Endodermal cell (in vitro differentiated cells): ENCODE data around the gene ANKS1B. TPM values are rescaled to one million over a fixed set of nuclear protein-coding genes. Genes with fewer than 3 reads are reported as not detected.

Experiments
- DNase-seq: peaks from one replicate; pipeline ENCODE4 v3.0.0-alpha.2; 2017
- H3K27ac ChIP-seq: 2 replicates; pipeline ENCODE4 v1.5.1; 2013; ENCODE audit warnings: mild to moderate bottlenecking, low read depth, low read length, moderate library complexity
- H3K27me3 ChIP-seq: 2 replicates; pipeline ENCODE4 v1.6.1; 2013; ENCODE audit warnings: mild to moderate bottlenecking, low read length, moderate library complexity; ENCODE audit not compliant: insufficient read depth, control insufficient read depth, poor library complexity, severe bottlenecking
- H3K36me3 ChIP-seq: 2 replicates; pipeline ENCODE4 v1.7.0; 2013; ENCODE audit warnings: mild to moderate bottlenecking, low read length, moderate library complexity; ENCODE audit not compliant: control insufficient read depth, insufficient read depth
- H3K4me1 ChIP-seq: one replicate; pipeline ENCODE4 v1.7.0; 2013; ENCODE audit warnings: low read length; ENCODE audit not compliant: control insufficient read depth, insufficient read depth
- H3K4me3 ChIP-seq: 2 replicates; pipeline ENCODE4 v1.5.1; 2013; ENCODE audit warnings: mild to moderate bottlenecking, low read length, moderate library complexity
- H3K9ac ChIP-seq: 2 replicates; pipeline ENCODE4 v1.6.1; 2013; ENCODE audit warnings: mild to moderate bottlenecking, low read length, moderate library complexity; ENCODE audit not compliant: poor library complexity, severe bottlenecking; ENCODE audit errors: extremely low read depth
- H3K9me3 ChIP-seq: 2 replicates; pipeline ENCODE4 v1.6.1; 2013; ENCODE audit warnings: mild to moderate bottlenecking, low read length, moderate library complexity; ENCODE audit not compliant: control insufficient read depth
- H3K27ac Mint-ChIP-seq: 2 replicates; pipeline ENCODE4 v1.8.0; 2020; ENCODE audit warnings: mixed read lengths
- H3K27me3 Mint-ChIP-seq: 2 replicates; pipeline ENCODE4 v1.8.0; 2021; ENCODE audit warnings: mild to moderate bottlenecking, mixed read lengths; ENCODE audit not compliant: insufficient read depth
- H3K36me3 Mint-ChIP-seq: 2 replicates; pipeline ENCODE4 v1.8.0; 2020; ENCODE audit warnings: low read depth, mixed read lengths
- H3K4me1 Mint-ChIP-seq: 2 replicates; pipeline ENCODE4 v1.8.0; 2020; ENCODE audit warnings: mixed read lengths
- H3K4me3 Mint-ChIP-seq: 2 replicates; pipeline ENCODE4 v1.8.0; 2020; ENCODE audit warnings: mild to moderate bottlenecking, moderate library complexity, mixed read lengths
- H3K9me3 Mint-ChIP-seq: 2 replicates; pipeline ENCODE4 v1.8.0; 2020; ENCODE audit warnings: mild to moderate bottlenecking, mixed read lengths
- CTCF ChIP-seq: fragments of 200-600 bp; sonication (generic); conservative IDR thresholded peaks from 2 replicates; pipeline ENCODE4 v1.5.0; 2021; ENCODE audit warnings: antibody characterized with exemption, mild to moderate bottlenecking
- WGBS, 2 experiments: methylation state at CpG; one replicate each; pipeline versions ENCODE4 v1.1.5 to v1.1.7; 2013; ENCODE audit warnings: missing lambda C conversion rate in 2 of 2, mixed read lengths in 1 of 2; ENCODE audit not compliant: insufficient coverage in 1 of 2, insufficient read length in 1 of 2; 5-methylcytosine and 5-hydroxymethylcytosine counted together
- total RNA-seq, 2 donors: library from RNA; stranded (reverse); fragmentation: NEBNext Ultra II Directional in 1 of 2; extraction: Animal tissue kit (Norgen Biotek cat#: 25700) in 1 of 2; gene quantifications; 2 replicates in 1 of 2; 3 replicates in 1 of 2; pipeline ENCODE4 v1.2.1, GENCODE V29; 2021

Gene ANKS1B
- total RNA-seq, 2 donors from 2014 or later: 28.5 to 65.8 TPM

GRCh38 chr12:99302874-99303273 is 681.9 kb downstream of the ANKS1B start:
- no peak overlapping the region for H3K27ac ChIP-seq
- no peaks in the 10 kb centered on the region for H3K36me3 ChIP-seq
- no peaks in the 10 kb centered on the region for H3K27me3 ChIP-seq
- no peaks in the 10 kb centered on the region for H3K9me3 ChIP-seq
- no peak overlapping the region for H3K4me3 ChIP-seq
- no peak for DNase-seq
- no peak overlapping the region for H3K9ac ChIP-seq
- H3K4me1 Mint-ChIP-seq: no peaks in the 10 kb centered on the region
- H3K27me3 Mint-ChIP-seq: no peaks in the 10 kb centered on the region
- H3K9me3 Mint-ChIP-seq: no peaks in the 10 kb centered on the region
- no peak overlapping the region for H3K4me3 Mint-ChIP-seq
- no peak for TF ChIP-seq CTCF
- no peaks in the 10 kb centered on the region for H3K36me3 Mint-ChIP-seq
- WGBS, 2 experiments: 100% methylated on average over 2 of the region's 2 CpGs; no CpG with 5 or more reads in 1 of the 2 experiments
- H3K27ac Mint-ChIP-seq: no peak overlapping the region
- H3K4me1 ChIP-seq: no peaks in the 10 kb centered on the region

- no peak overlapping the region for H3K4me3 ChIP-seq
- H3K9ac ChIP-seq: no peak overlapping the region
- H3K36me3 Mint-ChIP-seq: no peaks in the 10 kb centered on the region
- peak; percentile 63 for DNase-seq
- H3K36me3 ChIP-seq: no peaks in the 10 kb centered on the region
- peaks cover 25% of the 10 kb centered on the region for H3K9me3 ChIP-seq
- TF ChIP-seq CTCF: peak; percentile 62
- no peak overlapping the region for H3K4me3 Mint-ChIP-seq
- H3K9me3 Mint-ChIP-seq: peaks cover 23% of the 10 kb centered on the region
- H3K27me3 ChIP-seq: no peaks in the 10 kb centered on the region
- peaks cover 3% of the 10 kb centered on the region for H3K4me1 Mint-ChIP-seq
- WGBS, 2 experiments: 85% methylated on average over 1 of the region's 1 CpG; no CpG with 5 or more reads in 1 of the 2 experiments
- no peak overlapping the region for H3K27ac Mint-ChIP-seq
- H3K4me1 ChIP-seq: no peaks in the 10 kb centered on the region
- H3K27ac ChIP-seq: no peak overlapping the region
- H3K27me3 Mint-ChIP-seq: no peaks in the 10 kb centered on the region
These were observed 697.6 kb downstream of the ANKS1B start for GRCh38 chr12:99287136-99287535.

- Histone ChIP-seq H3K4me3 (no peak overlapping the region), H3K4me1 (no peaks in the 10 kb centered on the region), H3K27ac (no peak overlapping the region), H3K9me3 (peaks cover 2% of the 10 kb centered on the region), H3K27me3 (no peaks in the 10 kb centered on the region), H3K9ac (no peak overlapping the region), H3K36me3 (no peaks in the 10 kb centered on the region)
- no peak for TF ChIP-seq CTCF
- H3K36me3 Mint-ChIP-seq: no peaks in the 10 kb centered on the region
- no peak for DNase-seq
- H3K27me3 Mint-ChIP-seq: no peaks in the 10 kb centered on the region
- peaks cover 3% of the 10 kb centered on the region for H3K4me1 Mint-ChIP-seq
- WGBS, 2 experiments: 81 to 86% methylated on average over 1 of the region's 1 CpG
- no peak overlapping the region for H3K4me3 Mint-ChIP-seq
- no peak overlapping the region for H3K27ac Mint-ChIP-seq
- H3K9me3 Mint-ChIP-seq: no peaks in the 10 kb centered on the region
These were observed 700.6 kb downstream of the ANKS1B start for GRCh38 chr12:99284161-99284560.
